Keratinocyte (primary cell): Measurements from ENCODE around the gene SND1. TPM values are rescaled to one million over a fixed set of nuclear protein-coding genes. Genes with fewer than 3 reads are reported as not detected.

Experiments
- DNase-seq: peaks from one replicate; pipeline ENCODE4 v3.0.0-alpha.2; 2011; ENCODE audit warnings: low read depth, missing footprints, low spot score
- FAIRE-seq: peaks from 2 replicates; lab custom pipeline; 2011; peaks lifted over from hg19 to GRCh38; lab: Jason Lieb, UNC
- H2AFZ ChIP-seq: 2 replicates; pipeline ENCODE4 v1.6.0; 2012; ENCODE audit warnings: low read length, control low read depth, inconsistent platforms; ENCODE audit not compliant: control insufficient read depth
- H3K27ac ChIP-seq: 2 replicates; pipeline ENCODE4 v1.5.1; 2011; ENCODE audit warnings: low read length; ENCODE audit not compliant: control insufficient read depth, insufficient read depth
- H3K27me3 ChIP-seq: 3 replicates; pipeline ENCODE4 v1.6.0; 2011; ENCODE audit warnings: low read length; ENCODE audit not compliant: control insufficient read depth, insufficient read depth; ENCODE audit errors: extremely low read depth
- H3K36me3 ChIP-seq, 2 experiments: 2 replicates in 1 of 2; 3 replicates in 1 of 2; pipeline ENCODE4 v1.5.1; 2011; ENCODE audit warnings: low read length in 2 of 2, mild to moderate bottlenecking in 1 of 2; ENCODE audit not compliant: control insufficient read depth in 2 of 2, insufficient read depth in 2 of 2; ENCODE audit errors: extremely low read depth in 1 of 2
- H3K4me1 ChIP-seq: 3 replicates; pipeline ENCODE4 v1.5.1; 2011; ENCODE audit warnings: low read length; ENCODE audit not compliant: control insufficient read depth, insufficient read depth; ENCODE audit errors: extremely low read depth
- H3K4me2 ChIP-seq: 3 replicates; pipeline ENCODE4 v1.6.0; 2011; ENCODE audit warnings: low read depth, low read length; ENCODE audit not compliant: control insufficient read depth, insufficient read depth; ENCODE audit errors: extremely low read depth
- H3K4me3 ChIP-seq, 3 experiments: fragments of 200-600 bp in 1 of 3; sonication (generic) in 1 of 3; 2 replicates in 2 of 3; 3 replicates in 1 of 3; pipeline ENCODE4 v1.5.1; 2011 to 2016; ENCODE audit warnings: low read length in 3 of 3, mild to moderate bottlenecking in 3 of 3, control low read depth in 2 of 3, inconsistent platforms in 1 of 3, low read depth in 1 of 3, mixed read lengths in 1 of 3, mixed run types in 1 of 3, moderate library complexity in 1 of 3; ENCODE audit not compliant: control insufficient read depth in 2 of 3, insufficient read depth in 2 of 3; ENCODE audit errors: extremely low read depth in 1 of 3
- H3K79me2 ChIP-seq: 2 replicates; pipeline ENCODE4 v1.6.0; 2012; ENCODE audit warnings: low read length; ENCODE audit not compliant: control insufficient read depth, insufficient read depth
- H3K9ac ChIP-seq: 3 replicates; pipeline ENCODE4 v1.6.0; 2011; ENCODE audit warnings: low read length; ENCODE audit not compliant: control insufficient read depth, insufficient read depth; ENCODE audit errors: extremely low read depth
- H3K9me1 ChIP-seq: 3 replicates; pipeline ENCODE4 v1.6.0; 2011; ENCODE audit warnings: low read length; ENCODE audit not compliant: control insufficient read depth, insufficient read depth; ENCODE audit errors: extremely low read depth
- H3K9me3 ChIP-seq: 2 replicates; pipeline ENCODE4 v1.5.1; 2012; ENCODE audit warnings: low read depth, low read length; ENCODE audit not compliant: control insufficient read depth
- H4K20me1 ChIP-seq: 3 replicates; pipeline ENCODE4 v1.6.0; 2011; ENCODE audit warnings: low read length; ENCODE audit not compliant: control insufficient read depth, insufficient read depth; ENCODE audit errors: extremely low read depth
- CTCF ChIP-seq, 3 experiments: IDR thresholded peaks in 1 of 3; conservative IDR thresholded peaks in 1 of 3; optimal IDR thresholded peaks in 1 of 3; 2 replicates in 2 of 3; 3 replicates in 1 of 3; pipeline versions ENCODE3 to v1.5.1; 2011; ENCODE audit warnings: low read length in 3 of 3, mild to moderate bottlenecking in 3 of 3, moderate library complexity in 2 of 3, control low read depth in 1 of 3, inconsistent platforms in 1 of 3; ENCODE audit not compliant: insufficient read depth in 2 of 3; ENCODE audit errors: extremely low read depth in 1 of 3
- EZH2 ChIP-seq: IDR thresholded peaks from one replicate; pipeline ENCODE4 v1.6.1; 2012; ENCODE audit warnings: inconsistent platforms, mild to moderate bottlenecking, low read length, moderate library complexity
- dilution Hi-C: fragments of 300-500 bp; cut with MboI; formaldehyde crosslinking; loops from one replicate; pipeline ENCODE4 v1.7.0; 2020; ENCODE audit warnings: low sequenced_read_pairs; ENCODE audit not compliant: extremely low pct_ligation_motif_present
- polyA plus RNA-seq, 5 experiments: library from polyadenylated mRNA; depleted of rRNA in 3 of 5; stranded (reverse) in 3 of 5; stranded (forward) in 1 of 5; unstranded in 1 of 5; fragments of >200 nt; gene quantifications; 1 replicate in 1 of 5; 2 replicates in 3 of 5; 3 replicates in 1 of 5; pipeline versions ENCODE4 v1.2.1 to v1.2.3, GENCODE V29; 2011 to 2012; ENCODE audit warnings: missing spikeins in 2 of 5, low read depth in 1 of 5, low replicate concordance in 1 of 5

SND1 gene
- polyA plus RNA-seq, 1 donor (not counting 4 experiments of a cell fraction or from before 2014, with no cell fraction given): 140 TPM

- H2AFZ ChIP-seq: no peak overlapping the region
- TF ChIP-seq CTCF (optimal IDR thresholded peaks at IDR 0.05 in 1 of 3, IDR thresholded peaks at IDR 0.05 in 1 of 3, conservative IDR thresholded peaks at IDR 0.05 in 1 of 3; ENCODE audit: extremely low read depth in 1 of 3, insufficient read depth in 2 of 3, low read length in 3 of 3): no peak
- no peaks in the 10 kb centered on the region for H3K4me1 ChIP-seq
- H3K36me3 ChIP-seq: peaks cover 8 to 21% of the 10 kb centered on the region in 2 experiments
- dilution Hi-C loops: no loop called here
- no peaks in the 10 kb centered on the region for H3K9me3 ChIP-seq
- no peaks in the 10 kb centered on the region for H4K20me1 ChIP-seq
- no peak for FAIRE-seq
- no peak overlapping the region for H3K4me2 ChIP-seq
- no peaks in the 10 kb centered on the region for H3K27me3 ChIP-seq
- no peaks in the 10 kb centered on the region for H3K9me1 ChIP-seq
- DNase-seq: no peak
- H3K27ac ChIP-seq: no peak overlapping the region
- no peak overlapping the region for H3K9ac ChIP-seq
- no peaks in the 10 kb centered on the region for H3K79me2 ChIP-seq
- no peak overlapping the region for H3K4me3 ChIP-seq
Measured at GRCh38 chr7:127995156-127995880, 343.3 kb downstream of the SND1 start.

DNA sequence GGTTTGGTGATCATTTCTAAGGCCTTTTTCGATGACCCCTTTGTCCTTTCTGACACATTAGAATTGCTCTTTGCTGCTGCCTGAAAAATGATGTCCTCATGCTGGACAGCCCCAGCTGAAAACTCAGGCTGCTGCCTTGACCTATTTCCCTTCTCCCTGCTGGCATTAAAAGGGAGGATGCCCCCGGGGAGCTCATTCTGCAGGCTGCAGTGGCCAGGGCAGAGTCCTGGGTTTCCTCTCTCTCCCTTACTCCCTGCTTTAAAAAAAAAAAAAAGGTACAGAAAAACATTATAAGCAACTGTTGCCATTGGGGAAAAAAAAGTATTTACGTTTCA lies 343.9 kb downstream of the SND1 start:
- no peak for TF ChIP-seq CTCF (optimal IDR thresholded peaks at IDR 0.05 in 1 of 3, IDR thresholded peaks at IDR 0.05 in 1 of 3, conservative IDR thresholded peaks at IDR 0.05 in 1 of 3; ENCODE audit: extremely low read depth in 1 of 3, insufficient read depth in 2 of 3, low read length in 3 of 3)
- TF ChIP-seq EZH2: no peak

More for the DNA sequence above, 343.9 kb downstream of the SND1 start:
- H3K27me3 ChIP-seq: no peaks in the 10 kb centered on the region
- no peaks in the 10 kb centered on the region for H3K9me3 ChIP-seq
- H3K4me3 ChIP-seq: no peak overlapping the region
- FAIRE-seq (no peak), DNase-seq (no peak)
- H3K36me3 ChIP-seq: peaks cover 8 to 22% of the 10 kb centered on the region in 2 experiments
- H4K20me1 ChIP-seq: no peaks in the 10 kb centered on the region
- no peak overlapping the region for H3K27ac ChIP-seq
- no peaks in the 10 kb centered on the region for H3K4me1 ChIP-seq
- H2AFZ ChIP-seq: no peak overlapping the region
- H3K79me2 ChIP-seq: no peaks in the 10 kb centered on the region
- H3K9me1 ChIP-seq: no peaks in the 10 kb centered on the region
- H3K4me2 ChIP-seq: no peak overlapping the region
- dilution Hi-C loops: no loop called here
- H3K9ac ChIP-seq: no peak overlapping the region
